Measurements from ENCODE around the gene TENM4. TPM values are rescaled to one million over a fixed set of nuclear protein-coding genes. Genes with fewer than 3 reads are reported as not detected.

TENM4 gene
- total RNA-seq, 1 donor from 2014 or later: 3.8 TPM

GRCh38 chr11:78744949-78745348 is 695.9 kb downstream of the TENM4 start:
- DNase-seq (ENCODE audit: low spot score): no peak
- peaks cover 7% of the 10 kb centered on the region for H3K4me1 Mint-ChIP-seq (ENCODE audit: low read depth)
- no peak overlapping the region for H3K4me3 Mint-ChIP-seq (ENCODE audit: unreplicated experiment)
- no peak overlapping the region for H3K27ac Mint-ChIP-seq (ENCODE audit: unreplicated experiment)
- H3K36me3 Mint-ChIP-seq (ENCODE audit: low read depth): no peaks in the 10 kb centered on the region
- H3K9me3 Mint-ChIP-seq (ENCODE audit: low read depth): no peaks in the 10 kb centered on the region
- no peak for TF ChIP-seq CTCF (IDR thresholded peaks at IDR 0.05)
- no peaks in the 10 kb centered on the region for H3K27me3 Mint-ChIP-seq (ENCODE audit: low read depth)

GRCh38 chr11:78744202-78744601 is 696.6 kb downstream of the TENM4 start:
- H3K36me3 Mint-ChIP-seq (ENCODE audit: low read depth): no peaks in the 10 kb centered on the region
- H3K9me3 Mint-ChIP-seq (ENCODE audit: low read depth): peaks cover 4% of the 10 kb centered on the region
- no peak for TF ChIP-seq CTCF (IDR thresholded peaks at IDR 0.05)
- no peak for DNase-seq (ENCODE audit: low spot score)
- no peak overlapping the region for H3K4me3 Mint-ChIP-seq (ENCODE audit: unreplicated experiment)
- no peaks in the 10 kb centered on the region for H3K27me3 Mint-ChIP-seq (ENCODE audit: low read depth)
- no peak overlapping the region for H3K27ac Mint-ChIP-seq (ENCODE audit: unreplicated experiment)
- peaks cover 7% of the 10 kb centered on the region for H3K4me1 Mint-ChIP-seq (ENCODE audit: low read depth)

- no peak for TF ChIP-seq CTCF (IDR thresholded peaks at IDR 0.05)
- Mint-ChIP-seq H3K27ac (ENCODE audit: unreplicated experiment) (no peak overlapping the region), H3K4me1 (ENCODE audit: low read depth) (peaks cover 7% of the 10 kb centered on the region), H3K9me3 (ENCODE audit: low read depth) (peaks cover 5% of the 10 kb centered on the region), H3K36me3 (ENCODE audit: low read depth) (no peaks in the 10 kb centered on the region), H3K27me3 (ENCODE audit: low read depth) (no peaks in the 10 kb centered on the region), H3K4me3 (ENCODE audit: unreplicated experiment) (no peak overlapping the region)
- no peak for DNase-seq (ENCODE audit: low spot score)
Observed at GRCh38 chr11:78742430-78742829, 698.4 kb downstream of the TENM4 start.

- peaks cover 7% of the 10 kb centered on the region for H3K4me1 Mint-ChIP-seq (ENCODE audit: low read depth)
- H3K9me3 Mint-ChIP-seq (ENCODE audit: low read depth): peaks cover 5% of the 10 kb centered on the region
- H3K27me3 Mint-ChIP-seq (ENCODE audit: low read depth): no peaks in the 10 kb centered on the region
- no peak overlapping the region for H3K4me3 Mint-ChIP-seq (ENCODE audit: unreplicated experiment)
- no peak overlapping the region for H3K27ac Mint-ChIP-seq (ENCODE audit: unreplicated experiment)
- TF ChIP-seq CTCF (IDR thresholded peaks at IDR 0.05): no peak
- no peaks in the 10 kb centered on the region for H3K36me3 Mint-ChIP-seq (ENCODE audit: low read depth)
- DNase-seq (ENCODE audit: low spot score): no peak
Observed at GRCh38 chr11:78741741-78742140, 699.1 kb downstream of the TENM4 start.

GRCh38 chr11:78740199-78741071 is 700.4 kb downstream of the TENM4 start:
- no peak overlapping the region for H3K27ac Mint-ChIP-seq (ENCODE audit: unreplicated experiment)

More at GRCh38 chr11:78740199-78741071, 700.4 kb downstream of the TENM4 start:
- no peak overlapping the region for H3K4me3 Mint-ChIP-seq (ENCODE audit: unreplicated experiment)
- DNase-seq (ENCODE audit: low spot score): no peak
- H3K36me3 Mint-ChIP-seq (ENCODE audit: low read depth): no peaks in the 10 kb centered on the region
- H3K4me1 Mint-ChIP-seq (ENCODE audit: low read depth): peaks cover 7% of the 10 kb centered on the region
- peaks cover 5% of the 10 kb centered on the region for H3K9me3 Mint-ChIP-seq (ENCODE audit: low read depth)
- TF ChIP-seq CTCF (IDR thresholded peaks at IDR 0.05): no peak
- no peaks in the 10 kb centered on the region for H3K27me3 Mint-ChIP-seq (ENCODE audit: low read depth)

All from chondrocyte (in vitro differentiated cells).